Spleen (tissue), 11 donors: ENCODE results near the gene CYP24A1. TPM values are rescaled to one million over a fixed set of nuclear protein-coding genes. Genes with fewer than 3 reads are reported as not detected.

Source experiments
- DNase-seq: peaks from one replicate; pipeline ENCODE4 v3.0.0-alpha.2; 2020
- H3K27ac ChIP-seq, 8 donors: fragments of 200-600 bp; sonication (generic) in 7 of 8; 1 replicate in 4 of 8; 2 replicates in 4 of 8; pipeline versions ENCODE4 v1.5.0 to v1.8.0; 2016 to 2021; ENCODE audit warnings: inconsistent platforms in 4 of 8, mild to moderate bottlenecking in 4 of 8, moderate library complexity in 1 of 8
- H3K27me3 ChIP-seq, 7 donors: fragments of 200-600 bp; sonication (generic) in 6 of 7; replicated peaks in 1 of 7; 1 replicate in 4 of 7; 2 replicates in 3 of 7; pipeline versions ENCODE4 v1.5.0 to v1.8.0; 2016 to 2021; ENCODE audit warnings: inconsistent platforms in 3 of 7, mild to moderate bottlenecking in 1 of 7
- H3K36me3 ChIP-seq, 6 donors: fragments of 200-600 bp; sonication (generic) in 5 of 6; 1 replicate in 4 of 6; 2 replicates in 2 of 6; pipeline versions ENCODE4 v1.5.0 to v1.8.0; 2016 to 2021; ENCODE audit warnings: inconsistent platforms in 2 of 6
- H3K4me1 ChIP-seq, 6 donors: fragments of 200-600 bp; sonication (generic) in 5 of 6; 1 replicate in 3 of 6; 2 replicates in 3 of 6; pipeline versions ENCODE4 v1.5.0 to v1.8.0; 2016 to 2021; ENCODE audit warnings: inconsistent platforms in 3 of 6
- H3K4me3 ChIP-seq, 8 donors: fragments of 200-600 bp; sonication (generic) in 7 of 8; 1 replicate in 4 of 8; 2 replicates in 4 of 8; pipeline versions ENCODE4 v1.5.0 to v1.8.0; 2016 to 2021; ENCODE audit warnings: inconsistent platforms in 4 of 8, mild to moderate bottlenecking in 4 of 8, moderate library complexity in 2 of 8
- H3K9me3 ChIP-seq, 8 donors: fragments of 200-600 bp; sonication (generic) in 7 of 8; 1 replicate in 4 of 8; 2 replicates in 4 of 8; pipeline versions ENCODE4 v1.5.0 to v1.8.0; 2016 to 2021; ENCODE audit warnings: inconsistent platforms in 4 of 8
- CTCF ChIP-seq, 11 experiments: fragments of 200-600 bp in 7 of 11; fragments of 450-650 bp in 4 of 11; sonication (generic) in 4 of 11; IDR thresholded peaks in 8 of 11; conservative IDR thresholded peaks in 3 of 11; 1 replicate in 7 of 11; 2 replicates in 4 of 11; pipeline versions ENCODE4 v1.4.0 to v1.8.0; 2016 to 2021; ENCODE audit warnings: antibody characterized with exemption in 11 of 11, inconsistent platforms in 4 of 11, mild to moderate bottlenecking in 1 of 11
- POLR2A ChIP-seq, 3 donors: fragments of 450-650 bp; IDR thresholded peaks; one replicate each; pipeline ENCODE4 v1.5.1; 2017; ENCODE audit warnings: antibody characterized with exemption in 3 of 3, mild to moderate bottlenecking in 1 of 3
- POLR2AphosphoS5 ChIP-seq, 3 donors: sonication (generic); formaldehyde crosslinking; IDR thresholded peaks; one replicate each; pipeline ENCODE4 v1.5.1; 2017; ENCODE audit warnings: antibody characterized with exemption in 3 of 3
- WGBS, 5 donors: extraction: QIAGEN DNeasy Blood & Tissue Kit in 3 of 5; methylation state at CpG; one replicate each; pipeline versions ENCODE4 v1.1.5 to v1.1.7; 2013 to 2018; 5-methylcytosine and 5-hydroxymethylcytosine counted together
- intact Hi-C: fragments of 100-400 bp; cut with DNase I; formaldehyde crosslinking; loops from one replicate; pipeline ENCODE4 v1.15.0; 2023; ENCODE audit warnings: low total_unique reads
- polyA plus RNA-seq, 3 donors: library from polyadenylated mRNA; stranded (reverse); fragments of 200-250 nt; gene quantifications; one replicate each; pipeline ENCODE4 v1.2.1, GENCODE V29; 2013
- total RNA-seq, 7 donors: library from RNA; depleted of rRNA in 3 of 7; stranded (reverse); fragments of >200 nt in 3 of 7; fragmentation: NEBNext Ultra II Directional in 4 of 7; extraction: Animal tissue kit (Norgen Biotek cat#: 25700) in 4 of 7; gene quantifications; one replicate each; pipeline versions ENCODE4 v1.1.0 to v1.2.1, GENCODE V29; 2016 to 2021
- donor health status: healthy with polysubstance abuse.
- donor health status: DM: no; HTN: no; CAD: no; lungs with moderate emphysema.
- donor health status: DM: no; HTN: no; CAD: no.
- donor health status: Bipolar disorder and iron deficiency.
- donor health status: healthy.
- donor health status: DM: no; HTN: no; CAD: no.
- donor health status: DM: yes; HTN: yes; CAD: no.

CYP24A1 gene
- total and polyA plus RNA-seq, 10 donors = not detected

- intact Hi-C loops = no loop called here
- WGBS, 5 donors = 81 to 87% (median 82%) methylated on average over 10 of the region's 10 CpGs
- H3K36me3 ChIP-seq = no peaks in the 10 kb centered on the region
- no peak overlapping the region for H3K4me3 ChIP-seq
- no peaks in the 10 kb centered on the region for H3K9me3 ChIP-seq
- no peak for DNase-seq
- TF ChIP-seq POLR2AphosphoS5 (IDR thresholded peaks at IDR 0.05) (no peak), CTCF (IDR thresholded peaks at IDR 0.05 in 8 of 11, conservative IDR thresholded peaks at IDR 0.05 in 3 of 11) (no peak), POLR2A (IDR thresholded peaks at IDR 0.05) (no peak)
- H3K27ac ChIP-seq = no peak overlapping the region
- H3K4me1 ChIP-seq = no peaks in the 10 kb centered on the region
- H3K27me3 ChIP-seq = no peaks in the 10 kb centered on the region
Measured at GRCh38 chr20:54122681-54123586, 50.9 kb downstream of the CYP24A1 start.

GRCh38 chr20:54122189-54122588 is 51.6 kb downstream of the CYP24A1 start:
- 81 to 95% (median 91%) methylated on average over 1 of the region's 1 CpG for WGBS, 5 donors
- intact Hi-C loops = no loop called here
- no peak for DNase-seq

GRCh38 chr20:54119744-54120143 is 54.0 kb downstream of the CYP24A1 start:
- Histone ChIP-seq H3K4me1 (peaks cover 0 to 10% (median 0%) of the 10 kb centered on the region in 6 donors), H3K27ac (no peak overlapping the region), H3K4me3 (no peak overlapping the region), H3K36me3 (no peaks in the 10 kb centered on the region), H3K27me3 (no peaks in the 10 kb centered on the region), H3K9me3 (no peaks in the 10 kb centered on the region)
- no peak for TF ChIP-seq POLR2A (IDR thresholded peaks at IDR 0.05)
- no peak for TF ChIP-seq CTCF (IDR thresholded peaks at IDR 0.05 in 8 of 11, conservative IDR thresholded peaks at IDR 0.05 in 3 of 11)
- no peak for TF ChIP-seq POLR2AphosphoS5 (IDR thresholded peaks at IDR 0.05)
- DNase-seq = no peak
- 50 to 76% (median 64%) methylated on average over 2 of the region's 2 CpGs for WGBS, 5 donors
- intact Hi-C loops = no loop called here

More at GRCh38 chr20:54122189-54122588, 51.6 kb downstream of the CYP24A1 start:
- Histone ChIP-seq H3K9me3 (no peaks in the 10 kb centered on the region), H3K4me3 (no peak overlapping the region), H3K36me3 (no peaks in the 10 kb centered on the region), H3K27ac (no peak overlapping the region), H3K4me1 (no peaks in the 10 kb centered on the region), H3K27me3 (no peaks in the 10 kb centered on the region)
- TF ChIP-seq POLR2A (IDR thresholded peaks at IDR 0.05) (no peak), CTCF (IDR thresholded peaks at IDR 0.05 in 8 of 11, conservative IDR thresholded peaks at IDR 0.05 in 3 of 11) (no peak), POLR2AphosphoS5 (IDR thresholded peaks at IDR 0.05) (no peak)

- peaks cover 0 to 10% (median 0%) of the 10 kb centered on the region in 6 donors for H3K4me1 ChIP-seq
- no peaks in the 10 kb centered on the region for H3K9me3 ChIP-seq
- intact Hi-C loops = no loop called here
- no peak for TF ChIP-seq POLR2AphosphoS5 (IDR thresholded peaks at IDR 0.05)
- no peak for TF ChIP-seq POLR2A (IDR thresholded peaks at IDR 0.05)
- no peak for TF ChIP-seq CTCF (IDR thresholded peaks at IDR 0.05 in 8 of 11, conservative IDR thresholded peaks at IDR 0.05 in 3 of 11)
- H3K27ac ChIP-seq = no peak overlapping the region
- H3K4me3 ChIP-seq = no peak overlapping the region
- H3K36me3 ChIP-seq = no peaks in the 10 kb centered on the region
- WGBS, 5 donors = 77 to 83% (median 78%) methylated on average over 9 of the region's 9 CpGs
- DNase-seq = no peak
- no peaks in the 10 kb centered on the region for H3K27me3 ChIP-seq
Measured at GRCh38 chr20:54118220-54119001, 55.4 kb downstream of the CYP24A1 start.
